IPS-20b (cell line): ENCODE measurements around the gene SCAMP3.

ENCODE experiments used
- H3K27ac ChIP-seq: one replicate; pipeline ENCODE4 v1.5.1; 2013; ENCODE audit warnings: low read length
- H3K27me3 ChIP-seq: 2 replicates; pipeline ENCODE4 v1.6.1; 2013; ENCODE audit warnings: mild to moderate bottlenecking, low read length, inconsistent platforms; ENCODE audit not compliant: insufficient read depth
- H3K36me3 ChIP-seq: 2 replicates; pipeline ENCODE4 v1.6.1; 2013; ENCODE audit warnings: low read depth, mild to moderate bottlenecking, inconsistent platforms, low read length, moderate library complexity; ENCODE audit not compliant: insufficient read depth
- H3K4me1 ChIP-seq: 2 replicates; pipeline ENCODE4 v1.6.1; 2013; ENCODE audit warnings: mild to moderate bottlenecking, control low read depth, inconsistent platforms, low read length, moderate library complexity; ENCODE audit not compliant: insufficient read depth
- H3K4me3 ChIP-seq: 2 replicates; pipeline ENCODE4 v1.5.1; 2013; ENCODE audit warnings: mild to moderate bottlenecking, low read length, inconsistent platforms
- H3K9ac ChIP-seq: 2 replicates; pipeline ENCODE4 v1.6.1; 2013; ENCODE audit warnings: low read depth, mild to moderate bottlenecking, inconsistent platforms, low read length, moderate library complexity
- H3K9me3 ChIP-seq: 2 replicates; pipeline ENCODE4 v1.6.1; 2013; ENCODE audit warnings: mild to moderate bottlenecking, low read depth, low read length, inconsistent platforms; ENCODE audit not compliant: insufficient read depth

Gene SCAMP3

GRCh38 chr1:155261852-155262673 lies at the start of gene SCAMP3:
Gene SCAMP3, minus strand, starts transcription at chr1:155262360. Its CDS starts 209 bp downstream, at chr1:155262151.
- H3K36me3 ChIP-seq = peaks cover 52% of the 10 kb centered on the region
- H3K9me3 ChIP-seq = no peaks in the 10 kb centered on the region
- H3K4me1 ChIP-seq = peaks cover 5% of the 10 kb centered on the region; the same call in 1 of the 2 replicates
- H3K9ac ChIP-seq = peak within 1 kb of the TSS; percentile 88
- peak within 1 kb of the TSS; percentile 68 for H3K27ac ChIP-seq
- H3K27me3 ChIP-seq = no peaks in the 10 kb centered on the region
- H3K4me3 ChIP-seq = peak within 1 kb of the TSS; percentile 88

DNA sequence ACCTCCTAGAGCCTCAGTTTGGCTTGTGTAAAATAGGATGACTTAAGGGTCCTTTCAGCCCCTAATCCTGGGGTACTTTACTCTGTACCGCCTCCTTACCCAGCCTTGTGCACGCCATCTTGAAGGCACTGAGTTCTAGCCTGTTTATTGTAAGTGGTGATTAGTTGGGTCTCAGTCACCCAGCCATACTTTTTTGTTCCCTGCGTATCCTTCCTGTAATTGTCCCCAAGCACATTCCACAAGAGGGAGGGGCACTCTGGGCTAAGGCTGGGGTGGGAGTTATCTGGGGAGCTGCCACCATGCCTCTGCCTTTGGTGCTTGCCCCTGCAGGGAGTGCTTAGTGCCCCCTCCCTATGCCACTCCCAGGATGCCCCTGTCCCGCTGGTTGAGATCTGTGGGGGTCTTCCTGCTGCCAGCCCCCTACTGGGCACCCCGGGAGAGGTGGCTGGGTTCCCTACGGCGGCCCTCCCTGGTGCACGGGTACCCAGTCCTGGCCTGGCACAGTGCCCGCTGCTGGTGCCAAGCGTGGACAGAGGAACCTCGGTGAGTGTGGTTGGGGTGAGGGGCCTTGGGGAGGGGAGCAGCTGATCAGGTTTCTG lies 47.4 kb upstream of the SCAMP3 start:
- no peaks in the 10 kb centered on the region for H3K27me3 ChIP-seq
- peak overlapping the region; percentile 52 for H3K27ac ChIP-seq
- H3K36me3 ChIP-seq = peaks cover 42% of the 10 kb centered on the region
- H3K9ac ChIP-seq = peak overlapping the region; percentile 98
- peak overlapping the region; percentile 92 for H3K4me3 ChIP-seq
- no peaks in the 10 kb centered on the region for H3K9me3 ChIP-seq
- H3K4me1 ChIP-seq = peaks cover 7% of the 10 kb centered on the region; the same call in 1 of the 2 replicates

- no peaks in the 10 kb centered on the region for H3K27me3 ChIP-seq
- peak within 1 kb of the TSS; percentile 52 for H3K27ac ChIP-seq
- peak within 1 kb of the TSS; percentile 98 for H3K9ac ChIP-seq
- peak within 1 kb of the TSS; percentile 92 for H3K4me3 ChIP-seq
- H3K9me3 ChIP-seq = no peaks in the 10 kb centered on the region
- peaks cover 7% of the 10 kb centered on the region; the same call in 1 of the 2 replicates for H3K4me1 ChIP-seq
- peaks cover 37% of the 10 kb centered on the region for H3K36me3 ChIP-seq
Measured at GRCh38 chr1:155308493-155309422, 46.6 kb upstream of the SCAMP3 start, which contains the start of gene FDPS. Gene FDPS, plus strand, starts transcription at chr1:155308866. Its CDS starts 924 bp downstream, at chr1:155309790.

- Histone ChIP-seq H3K27me3 (no peaks in the 10 kb centered on the region), H3K9me3 (no peaks in the 10 kb centered on the region), H3K4me1 (peaks cover 7% of the 10 kb centered on the region; the same call in 1 of the 2 replicates), H3K4me3 (no peak overlapping the region), H3K36me3 (peaks cover 24% of the 10 kb centered on the region), H3K9ac (peak overlapping the region; percentile 62; the same call in 1 of the 2 replicates), H3K27ac (peak overlapping the region; percentile 2)
Measured at GRCh38 chr1:155307247-155307740, 45.1 kb upstream of the SCAMP3 start.

DNA sequence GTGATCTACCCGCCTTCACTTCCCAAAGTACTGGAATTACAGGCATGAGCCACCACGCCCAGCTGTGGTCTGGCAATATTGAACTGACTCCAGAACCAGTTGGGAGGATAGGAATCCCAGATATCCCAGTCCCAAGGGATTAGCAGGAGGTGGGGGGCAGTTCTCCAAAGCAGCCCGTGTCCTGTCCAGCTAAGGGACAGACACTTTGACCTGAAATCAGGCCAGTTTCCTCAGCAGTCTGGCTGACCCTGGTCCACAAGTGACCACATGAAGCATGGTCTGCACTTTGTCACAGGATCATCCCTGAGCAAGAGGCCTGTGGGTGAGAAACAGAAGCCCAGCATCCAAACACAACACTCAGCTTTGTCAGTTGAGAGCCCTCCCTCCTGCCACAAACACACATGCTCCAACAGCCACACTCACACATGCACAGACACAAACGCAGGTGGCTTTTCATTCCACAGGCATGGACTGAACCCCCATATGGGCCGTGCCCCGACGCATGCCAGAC lies 43.8 kb upstream of the SCAMP3 start:
- H3K27me3 ChIP-seq = no peaks in the 10 kb centered on the region
- no peak overlapping the region for H3K9ac ChIP-seq

DNA sequence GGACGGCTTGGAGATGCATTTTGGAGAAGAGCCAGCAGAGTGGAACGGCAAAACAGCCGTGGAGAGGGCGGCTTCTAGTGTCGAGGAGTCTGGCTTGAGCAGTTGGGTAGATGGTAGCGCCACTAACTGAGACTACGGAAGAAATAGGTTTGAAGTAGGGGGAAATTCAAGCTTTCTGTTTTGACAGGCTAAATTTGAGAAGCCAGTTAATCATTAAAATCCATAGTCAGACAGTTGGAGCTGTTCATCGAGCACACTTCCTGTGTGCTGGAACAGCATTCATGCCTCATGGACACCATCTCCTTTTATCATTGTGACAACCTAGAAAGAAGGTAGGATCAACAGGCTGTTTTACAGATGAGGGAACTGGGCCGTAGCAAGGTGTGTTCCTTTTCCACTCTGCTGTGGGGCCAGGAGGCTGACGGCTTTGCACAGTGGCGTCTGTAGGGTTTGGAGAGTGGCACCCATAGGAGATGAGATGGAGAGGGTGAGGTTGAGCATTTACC lies 42.5 kb upstream of the SCAMP3 start:
- H3K4me3 ChIP-seq = no peak overlapping the region
- H3K9me3 ChIP-seq = no peaks in the 10 kb centered on the region
- no peaks in the 10 kb centered on the region for H3K27me3 ChIP-seq
- no peak overlapping the region for H3K27ac ChIP-seq
- H3K9ac ChIP-seq = no peak overlapping the region
- peaks cover 4% of the 10 kb centered on the region; the same call in 1 of the 2 replicates for H3K4me1 ChIP-seq
- no peaks in the 10 kb centered on the region for H3K36me3 ChIP-seq

More for the DNA sequence above, 43.8 kb upstream of the SCAMP3 start:
- no peak overlapping the region for H3K4me3 ChIP-seq
- no peaks in the 10 kb centered on the region for H3K9me3 ChIP-seq
- peaks cover 12% of the 10 kb centered on the region; the same call in 1 of the 2 replicates for H3K36me3 ChIP-seq
- no peak overlapping the region for H3K27ac ChIP-seq
- peaks cover 7% of the 10 kb centered on the region; the same call in 1 of the 2 replicates for H3K4me1 ChIP-seq

GRCh38 chr1:155301342-155301841 lies 39.2 kb upstream of the SCAMP3 start, which contains the start of gene PKLR:
Gene PKLR, minus strand, starts transcription at chr1:155301438. Its CDS starts 43 bp downstream, at chr1:155301395.
- Histone ChIP-seq H3K4me1 (0 out of 2 replicates have a peak, but pooled peaks cover 3% of the 10 kb centered on the region), H3K27me3 (peaks cover 8% of the 10 kb centered on the region), H3K27ac (no peak within 1 kb of the TSS), H3K36me3 (no peaks in the 10 kb centered on the region), H3K4me3 (no peak within 1 kb of the TSS), H3K9me3 (no peaks in the 10 kb centered on the region), H3K9ac (no peak within 1 kb of the TSS)

- Histone ChIP-seq H3K4me1 (0 out of 2 replicates have a peak, but pooled peaks cover 3% of the 10 kb centered on the region), H3K9me3 (no peaks in the 10 kb centered on the region), H3K36me3 (no peaks in the 10 kb centered on the region), H3K9ac (no peak overlapping the region), H3K27ac (no peak overlapping the region), H3K4me3 (no peak overlapping the region), H3K27me3 (peaks cover 14% of the 10 kb centered on the region)
Measured at GRCh38 chr1:155300553-155301329, 38.6 kb upstream of the SCAMP3 start.

GRCh38 chr1:155300024-155300423 lies 37.9 kb upstream of the SCAMP3 start:
- Histone ChIP-seq H3K4me3 (no peak overlapping the region), H3K27me3 (peaks cover 22% of the 10 kb centered on the region), H3K9ac (no peak overlapping the region), H3K9me3 (no peaks in the 10 kb centered on the region), H3K36me3 (no peaks in the 10 kb centered on the region), H3K27ac (no peak overlapping the region), H3K4me1 (0 out of 2 replicates have a peak, but pooled peaks cover 3% of the 10 kb centered on the region)

GRCh38 chr1:155297384-155297783 lies 35.2 kb upstream of the SCAMP3 start:
- Histone ChIP-seq H3K36me3 (no peaks in the 10 kb centered on the region), H3K27ac (no peak overlapping the region), H3K27me3 (peaks cover 48% of the 10 kb centered on the region), H3K9ac (no peak overlapping the region), H3K9me3 (no peaks in the 10 kb centered on the region), H3K4me3 (no peak overlapping the region), H3K4me1 (0 out of 2 replicates have a peak, but pooled peaks cover 3% of the 10 kb centered on the region)
